Endothelial cell of umbilical vein (primary cell): Measurements from ENCODE around the gene ZNF143. TPM values are rescaled to one million over a fixed set of nuclear protein-coding genes. Genes with fewer than 3 reads are reported as not detected.

ENCODE experiments used
- BruUV-seq: library from RNA; stranded (reverse); fragments of 400-500 nt; replicated peaks from 2 replicates; lab custom pipeline; 2021; lab: Mats Ljungman, UMichigan
- CTCF ChIA-PET: fragments of 300-600, 350-600 bp; sonication (Branson Sonifier 250); formaldehyde crosslinking; loops from one replicate; lab custom pipeline; 2021; ENCODE audit warnings: antibody characterized with exemption, inconsistent platforms; lab: Charles Lee
- POLR2A ChIA-PET: fragments of 300-600, 350-600 bp; sonication (Branson Sonifier 250); formaldehyde crosslinking; loops from one replicate; lab custom pipeline; 2021; ENCODE audit warnings: antibody characterized with exemption, inconsistent platforms; lab: Charles Lee
- DNase-seq: peaks from one replicate; pipeline ENCODE4 v3.0.0-alpha.2; 2011; ENCODE audit warnings: low read depth, low spot score
- FAIRE-seq: peaks from 2 replicates; lab custom pipeline; 2011; peaks lifted over from hg19 to GRCh38; lab: Jason Lieb, UNC
- H2AFZ ChIP-seq: 2 replicates; pipeline ENCODE4 v1.6.0; 2012; ENCODE audit warnings: low read depth, low read length, control low read depth, inconsistent platforms
- H3K27ac ChIP-seq: 2 replicates; pipeline ENCODE4 v1.5.1; 2011; ENCODE audit warnings: low read depth, mild to moderate bottlenecking, control low read depth, low read length, moderate library complexity; ENCODE audit not compliant: insufficient read depth
- H3K27me3 ChIP-seq, 2 experiments: 2 replicates each; pipeline versions ENCODE4 v1.6.0 to v1.6.1; 2011; ENCODE audit warnings: low read length in 2 of 2, mixed read lengths in 1 of 2; ENCODE audit not compliant: control insufficient read depth in 2 of 2, insufficient read depth in 2 of 2
- H3K36me3 ChIP-seq, 2 experiments: 2 replicates in 1 of 2; 3 replicates in 1 of 2; pipeline ENCODE4 v1.5.1; 2011; ENCODE audit warnings: low read length in 2 of 2, mild to moderate bottlenecking in 1 of 2, moderate library complexity in 1 of 2; ENCODE audit not compliant: control insufficient read depth in 2 of 2, insufficient read depth in 2 of 2; ENCODE audit errors: extremely low read depth in 1 of 2
- H3K4me1 ChIP-seq: 3 replicates; pipeline ENCODE4 v1.5.1; 2011; ENCODE audit warnings: mild to moderate bottlenecking, low read length; ENCODE audit not compliant: control insufficient read depth, insufficient read depth; ENCODE audit errors: extremely low read depth
- H3K4me2 ChIP-seq: 2 replicates; pipeline ENCODE4 v1.6.1; 2011; ENCODE audit warnings: low read length, control low read depth, mixed read lengths; ENCODE audit not compliant: insufficient read depth
- H3K4me3 ChIP-seq, 3 experiments: fragments of 200-600 bp in 1 of 3; sonication (generic), shearing (Covaris generic) in 1 of 3; replicated peaks in 1 of 3; 2 replicates each; pipeline ENCODE4 v1.5.1; 2011 to 2016; ENCODE audit warnings: control low read depth in 3 of 3, low read length in 3 of 3, mild to moderate bottlenecking in 2 of 3, inconsistent platforms in 1 of 3, low read depth in 1 of 3, moderate library complexity in 1 of 3; ENCODE audit not compliant: insufficient read depth in 1 of 3
- H3K79me2 ChIP-seq: 2 replicates; pipeline ENCODE4 v1.6.0; 2012; ENCODE audit warnings: low read length, inconsistent platforms; ENCODE audit not compliant: control insufficient read depth, insufficient read depth
- H3K9ac ChIP-seq: replicated peaks from 2 replicates; pipeline ENCODE3; 2011; ENCODE audit warnings: low read length, control low read depth; ENCODE audit not compliant: insufficient read depth; ENCODE audit errors: extremely low read depth
- H3K9me1 ChIP-seq: replicated peaks from 3 replicates; pipeline ENCODE4 v1.6.0; 2011; ENCODE audit warnings: mild to moderate bottlenecking, low read length; ENCODE audit not compliant: control insufficient read depth, insufficient read depth; ENCODE audit errors: extremely low read depth
- H3K9me3 ChIP-seq: replicated peaks from 2 replicates; pipeline ENCODE4 v1.5.1; 2012; ENCODE audit warnings: low read length, inconsistent platforms; ENCODE audit not compliant: control insufficient read depth, insufficient read depth
- H4K20me1 ChIP-seq: replicated peaks from 2 replicates; pipeline ENCODE3; 2011; ENCODE audit warnings: mild to moderate bottlenecking, low read length; ENCODE audit not compliant: control insufficient read depth, insufficient read depth; ENCODE audit errors: extremely low read depth
- CTCF ChIP-seq, 2 donors: IDR thresholded peaks; 1 replicate in 1 of 2; 2 replicates in 1 of 2; pipeline ENCODE4 v1.5.1; 2011; ENCODE audit warnings: low read length in 2 of 2, mild to moderate bottlenecking in 2 of 2, moderate library complexity in 2 of 2, control low read depth in 1 of 2, inconsistent platforms in 1 of 2, low read depth in 1 of 2; ENCODE audit not compliant: insufficient read depth in 1 of 2; ENCODE audit errors: extremely low read depth in 1 of 2
- FOS ChIP-seq: IDR thresholded peaks from 2 replicates; pipeline ENCODE4 v1.6.1; 2011; ENCODE audit warnings: mild to moderate bottlenecking, low read length, moderate library complexity, borderline replicate concordance; ENCODE audit not compliant: insufficient read depth
- JUN ChIP-seq: IDR thresholded peaks from 2 replicates; pipeline ENCODE4 v1.6.1; 2011; ENCODE audit warnings: borderline replicate concordance, low read depth; ENCODE audit not compliant: insufficient read length, insufficient read depth
- MAX ChIP-seq: IDR thresholded peaks from 2 replicates; pipeline ENCODE4 v1.6.1; 2011; ENCODE audit not compliant: insufficient read depth, insufficient read length
- POLR2A ChIP-seq: IDR thresholded peaks from 2 replicates; pipeline ENCODE4 v1.6.1; 2012; ENCODE audit warnings: low read depth, mild to moderate bottlenecking, control low read depth, low read length
- POLR2AphosphoS5 ChIP-seq: IDR thresholded peaks from 2 replicates; pipeline ENCODE4 v1.6.1; 2012; ENCODE audit warnings: low read depth, mild to moderate bottlenecking, control low read depth, low read length, moderate library complexity; ENCODE audit not compliant: insufficient read depth
- dilution Hi-C: fragments of 300-500 bp; cut with MboI; formaldehyde crosslinking; loops from one replicate; pipeline ENCODE4 v1.15.0; 2019; ENCODE audit warnings: low sequenced_read_pairs; ENCODE audit not compliant: extremely low pct_ligation_motif_present
- intact Hi-C: fragments of 100-400 bp; cut with micrococcal nuclease; formaldehyde crosslinking; loops from one replicate; pipeline ENCODE4 v1.10.0; 2022
- polyA plus RNA-seq, 4 experiments: library from polyadenylated mRNA; depleted of rRNA in 3 of 4; stranded (reverse) in 3 of 4; unstranded in 1 of 4; fragments of >200 nt; gene quantifications; 2 replicates each; pipeline versions ENCODE4 v1.2.1 to v1.2.3, GENCODE V29; 2011 to 2012; ENCODE audit warnings: missing spikeins in 1 of 4
- total RNA-seq: library from RNA; stranded (reverse); gene quantifications from 2 replicates; pipeline ENCODE4 v1.2.3, GENCODE V29; 2021

Gene ZNF143
- total and polyA plus RNA-seq, 2 donors (not counting 3 experiments of a cell fraction or from before 2014, with no cell fraction given): 19.0 to 29.8 TPM

GRCh38 chr11:9498457-9499078 lies 37.8 kb downstream of the ZNF143 start:
- H3K36me3 ChIP-seq: peaks cover 10 to 17% of the 10 kb centered on the region in 2 experiments
- intact Hi-C loops (no loop called here), dilution Hi-C loops (no loop called here)
- no peak for TF ChIP-seq FOS
- no peak for TF ChIP-seq MAX
- no peak for TF ChIP-seq POLR2A
- H3K4me2 ChIP-seq: no peak overlapping the region
- ChIA-PET CTCF (interaction anchor here (1.1 to 2.9 kb wide), 3 partner anchors 8 to 113 kb away, joined by 3 to 45 read pairs (median 8); no protein-coding TSS in a partner anchor), POLR2A (interaction anchor here (0.5 to 0.8 kb wide), 2 partner anchors 8 to 19 kb away, joined by 3 read pairs; no protein-coding TSS in a partner anchor)
- H3K9me1 ChIP-seq: no peaks in the 10 kb centered on the region
- no peaks in the 10 kb centered on the region for H4K20me1 ChIP-seq
- H3K4me3 ChIP-seq: no peak overlapping the region
- no peak overlapping the region for H3K27ac ChIP-seq
- no peak for FAIRE-seq
- H3K4me1 ChIP-seq: no peaks in the 10 kb centered on the region
- no peaks in the 10 kb centered on the region for H3K79me2 ChIP-seq
- H2AFZ ChIP-seq: no peak overlapping the region
- BruUV-seq: no TSS peak
- H3K9ac ChIP-seq: no peak overlapping the region
- H3K9me3 ChIP-seq: no peaks in the 10 kb centered on the region
- DNase-seq: no peak
- no peaks in the 10 kb centered on the region for H3K27me3 ChIP-seq

GRCh38 chr11:9506489-9507276 lies 45.9 kb downstream of the ZNF143 start:
- H3K36me3 ChIP-seq: peaks cover 0 to under 1% of the 10 kb centered on the region in 2 experiments
- no peak overlapping the region for H3K9ac ChIP-seq
- no peaks in the 10 kb centered on the region for H4K20me1 ChIP-seq
- no TSS peak for BruUV-seq
- DNase-seq (peak; percentile 84), FAIRE-seq (peak; percentile 91)
- H3K9me1 ChIP-seq: no peaks in the 10 kb centered on the region
- H3K4me2 ChIP-seq: no peak overlapping the region
- ChIA-PET CTCF (interaction anchor here (0.5 to 5.3 kb wide), 90 partner anchors 9 to 1286 kb away, joined by 3 to 101 read pairs (median 5); partner anchors contain the start of genes AKIP1, DENND5A, IPO7 and TMEM9B), POLR2A (interaction anchor here (0.7 to 1.2 kb wide), 2 partner anchors 46 to 47 kb away, joined by 4 to 5 read pairs; partner anchors contain the start of gene ZNF143)
- no peaks in the 10 kb centered on the region for H3K27me3 ChIP-seq
- no peaks in the 10 kb centered on the region for H3K79me2 ChIP-seq
- TF ChIP-seq CTCF (IDR thresholded peaks at IDR 0.05; ENCODE audit: extremely low read depth in 1 of 2, insufficient read depth in 1 of 2, low read depth in 1 of 2, low read length in 2 of 2): peak; percentile 69 to 88
- no peak for TF ChIP-seq JUN
- no peak for TF ChIP-seq MAX
- TF ChIP-seq POLR2AphosphoS5: no peak
- no peak overlapping the region for H3K27ac ChIP-seq
- dilution Hi-C loops (no loop called here), intact Hi-C loops (loop anchor here (1.0 to 5.0 kb wide), 7 partner anchors 45 to 592 kb away; partner anchors contain the start of gene ZNF143)
- H3K9me3 ChIP-seq: no peaks in the 10 kb centered on the region
- H3K4me1 ChIP-seq: no peaks in the 10 kb centered on the region
- H3K4me3 ChIP-seq: no peak overlapping the region
- no peak overlapping the region for H2AFZ ChIP-seq
